ENCODE results near the gene NPRL2.

DNA sequence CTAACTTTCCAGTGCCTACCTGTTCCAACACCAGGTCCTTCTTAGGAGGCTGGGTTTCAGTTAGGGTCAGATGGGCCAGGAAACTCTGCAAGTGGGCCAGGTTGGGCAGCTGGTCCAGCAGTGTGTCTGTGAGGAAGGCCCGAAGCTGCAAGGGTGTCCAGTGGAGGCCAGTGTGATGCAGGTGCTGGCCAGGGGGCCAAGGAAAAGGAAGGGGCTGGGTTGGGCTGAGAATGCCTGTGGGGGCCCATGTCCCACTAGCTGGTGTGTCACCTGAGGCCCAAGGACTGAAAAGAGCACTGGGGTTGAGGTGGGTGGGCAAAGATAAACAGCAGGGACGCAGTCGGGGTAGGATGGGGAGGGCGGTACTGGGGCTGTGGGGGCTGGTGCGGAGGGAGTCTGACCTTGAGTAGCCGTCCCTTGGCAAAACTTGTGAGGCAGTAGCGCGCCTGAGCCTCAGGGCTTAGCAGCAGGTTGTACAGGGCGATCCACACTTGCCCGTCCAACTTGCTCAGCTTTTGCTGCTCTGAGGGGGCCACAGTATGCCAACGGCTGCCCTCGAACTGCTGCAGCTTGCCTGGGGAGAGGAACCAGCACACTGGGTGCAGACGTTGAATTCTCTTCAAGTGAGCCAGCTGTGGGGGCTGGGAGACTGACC, 8.5 kb downstream of the NPRL2 start:
- TF ChIP-seq EZH2 (IDR thresholded peaks at IDR 0.05; ENCODE audit: insufficient read depth, poor library complexity, severe bottlenecking) (no peak), EZH2phosphoT487 (IDR thresholded peaks at IDR 0.05; ENCODE audit: insufficient read depth, low read depth) (no peak)
